Pancreas (tissue), 10 donors: ENCODE measurements around the gene TP53BP2. TPM values are rescaled to one million over a fixed set of nuclear protein-coding genes. Genes with fewer than 3 reads are reported as not detected.
A peak's percentile ranks its signal among the peaks of the same experiment; 100 is the strongest.

Experiments used
- ATAC-seq, 4 donors: fragments of 200-7000 bp; cut with Tn5 transposase; one replicate each; pipeline versions ENCODE4 v1.8.0 to v1.9.1; 2020; ENCODE audit warnings: mild to moderate bottlenecking in 4 of 4, moderate library complexity in 4 of 4
- DNase-seq, 6 donors: peaks; one replicate each; pipeline ENCODE4 v3.0.0-alpha.2; 2020
- FAIRE-seq: peaks from 2 replicates; lab custom pipeline; 2012; peaks lifted over from hg19 to GRCh38; lab: Jason Lieb, UNC
- H3K27ac ChIP-seq, 4 donors: fragments of 200-600 bp; sonication (generic); 1 replicate in 3 of 4; 2 replicates in 1 of 4; pipeline versions ENCODE4 v1.5.0 to v1.8.0; 2020
- H3K27me3 ChIP-seq, 4 donors: fragments of 200-600 bp; one replicate each; pipeline ENCODE4 v1.8.0; 2021
- H3K36me3 ChIP-seq, 3 donors: fragments of 200-600 bp; sonication (generic) in 1 of 3; one replicate each; pipeline versions ENCODE4 v1.5.0 to v1.8.0; 2020 to 2021
- H3K4me1 ChIP-seq, 3 donors: fragments of 200-600 bp; one replicate each; pipeline ENCODE4 v1.8.0; 2021
- H3K4me3 ChIP-seq, 4 donors: fragments of 200-600 bp; sonication (generic) in 2 of 4; one replicate each; pipeline versions ENCODE4 v1.5.0 to v1.8.0; 2020 to 2021
- H3K9me3 ChIP-seq, 4 donors: fragments of 200-600 bp; one replicate each; pipeline ENCODE4 v1.8.0; 2021
- WGBS, 2 donors: extraction: QIAGEN DNeasy Blood & Tissue Kit; methylation state at CpG; one replicate each; pipeline ENCODE4 v1.1.7; 2013; 5-methylcytosine and 5-hydroxymethylcytosine counted together
- intact Hi-C, 3 donors: fragments of 100-400 bp; cut with DNase I; formaldehyde crosslinking; loops; one replicate each; pipeline versions ENCODE4 v1.11.1 to v1.14.2; 2022
- polyA plus RNA-seq, 2 donors: library from polyadenylated mRNA; stranded (reverse); fragments of 200-250 nt; gene quantifications; one replicate each; pipeline ENCODE4 v1.2.3, GENCODE V29; 2013
- total RNA-seq, 6 donors: library from RNA; stranded (reverse); fragmentation: NEBNext Ultra II Directional in 4 of 6; extraction: Animal tissue kit (Norgen Biotek cat#: 25700) in 4 of 6; gene quantifications; one replicate each; pipeline versions ENCODE4 v1.2.1 to v1.2.4, GENCODE V29; 2021 to 2023
- TF ChIP-seq, protein P1 (sequence below), 4 donors: fragments of 200-600 bp; sonication (generic) in 3 of 4; IDR thresholded peaks; one replicate each; pipeline versions ENCODE4 v1.5.0 to v1.8.0; 2021; ENCODE audit warnings: antibody characterized with exemption in 4 of 4
- donor health status: healthy with polysubstance abuse.
- donor health status: DM: no; HTN: no; CAD: no; lungs with moderate emphysema.
- donor health status: DM: no; HTN: no; CAD: no.
- donor health status: control.
- donor health status: control.
- donor health status: Bipolar disorder and iron deficiency.
- donor health status: DM: yes; HTN: yes; CAD: no.
- donor health status: DM: no; HTN: no; CAD: no.
- donor health status: DM: no; HTN: no; CAD: no.
- donor health status: DM: yes; HTN: yes; CAD: no.

The TP53BP2 gene
- total and polyA plus RNA-seq, 8 donors, result 5.5 to 31.7 (median 14.1) TPM

DNA sequence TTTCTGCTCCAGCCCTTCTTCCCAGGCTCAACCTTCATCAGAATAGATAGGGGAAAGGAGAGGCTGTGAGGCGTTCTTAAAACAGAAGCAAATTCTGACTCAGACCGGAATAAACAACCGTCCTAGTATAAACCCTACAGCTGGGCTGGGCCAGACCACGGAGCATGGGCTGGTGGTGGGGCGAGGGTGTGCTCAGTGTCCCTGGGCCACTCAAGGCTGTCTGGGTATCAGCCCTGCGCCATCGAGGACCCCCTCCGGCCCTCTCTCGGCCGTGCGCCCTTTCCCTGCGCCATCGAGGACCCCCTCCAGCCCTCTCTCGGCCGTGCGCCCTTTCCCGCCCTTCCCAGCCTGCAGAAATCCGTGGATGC, 97.4 kb downstream of the TP53BP2 start:
- WGBS, 2 donors, result 56 to 59% methylated on average over 18 of the region's 18 CpGs
- Histone ChIP-seq H3K36me3 (peaks cover 0 to 45% (median 13%) of the 10 kb centered on the region in 3 donors), H3K4me1 (peaks cover 0 to 7% (median 0%) of the 10 kb centered on the region in 3 donors), H3K9me3 (no peaks in the 10 kb centered on the region), H3K27ac (peak overlapping the region in 3 of 4 donors; percentile 13 to 55 (median 28)), H3K4me3 (peak overlapping the region in 1 of 4 donors; percentile 33), H3K27me3 (no peaks in the 10 kb centered on the region)
- intact Hi-C loops, result loop anchor here in 1 of 3 donors (5.0 kb wide), 1 partner anchor 51 kb away; no protein-coding TSS in a partner anchor
- TF ChIP-seq, protein P1, sequence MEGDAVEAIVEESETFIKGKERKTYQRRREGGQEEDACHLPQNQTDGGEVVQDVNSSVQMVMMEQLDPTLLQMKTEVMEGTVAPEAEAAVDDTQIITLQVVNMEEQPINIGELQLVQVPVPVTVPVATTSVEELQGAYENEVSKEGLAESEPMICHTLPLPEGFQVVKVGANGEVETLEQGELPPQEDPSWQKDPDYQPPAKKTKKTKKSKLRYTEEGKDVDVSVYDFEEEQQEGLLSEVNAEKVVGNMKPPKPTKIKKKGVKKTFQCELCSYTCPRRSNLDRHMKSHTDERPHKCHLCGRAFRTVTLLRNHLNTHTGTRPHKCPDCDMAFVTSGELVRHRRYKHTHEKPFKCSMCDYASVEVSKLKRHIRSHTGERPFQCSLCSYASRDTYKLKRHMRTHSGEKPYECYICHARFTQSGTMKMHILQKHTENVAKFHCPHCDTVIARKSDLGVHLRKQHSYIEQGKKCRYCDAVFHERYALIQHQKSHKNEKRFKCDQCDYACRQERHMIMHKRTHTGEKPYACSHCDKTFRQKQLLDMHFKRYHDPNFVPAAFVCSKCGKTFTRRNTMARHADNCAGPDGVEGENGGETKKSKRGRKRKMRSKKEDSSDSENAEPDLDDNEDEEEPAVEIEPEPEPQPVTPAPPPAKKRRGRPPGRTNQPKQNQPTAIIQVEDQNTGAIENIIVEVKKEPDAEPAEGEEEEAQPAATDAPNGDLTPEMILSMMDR (IDR thresholded peaks at IDR 0.05), result no peak
- DNase-seq (peak in 1 of 6 donors; percentile 19), ATAC-seq (peak; percentile 42 to 61 (median 54)), FAIRE-seq (no peak)

- Histone ChIP-seq H3K4me3 (no peak overlapping the region), H3K4me1 (peaks cover 0 to 7% (median 0%) of the 10 kb centered on the region in 3 donors), H3K9me3 (no peaks in the 10 kb centered on the region), H3K27ac (peak overlapping the region in 3 of 4 donors; percentile 13 to 55 (median 28)), H3K36me3 (peaks cover 0 to 40% (median 10%) of the 10 kb centered on the region in 3 donors), H3K27me3 (no peaks in the 10 kb centered on the region)
- peak; percentile 52 to 62 (median 57) for ATAC-seq
- intact Hi-C loops, result loop anchor here in 1 of 3 donors (5.0 kb wide), 1 partner anchor 51 kb away; no protein-coding TSS in a partner anchor
- FAIRE-seq, result no peak
- TF ChIP-seq, protein P1 (IDR thresholded peaks at IDR 0.05), result no peak
- DNase-seq, result peak in 4 of 6 donors; percentile 40 to 76 (median 62)
- 13 to 17% methylated on average over 4 of the region's 4 CpGs for WGBS, 2 donors
Measured at GRCh38 chr1:223747838-223748335, 97.9 kb downstream of the TP53BP2 start.

GRCh38 chr1:223745731-223746130, 100.0 kb downstream of the TP53BP2 start:
- intact Hi-C loops, result loop anchor here in 1 of 3 donors (5.0 kb wide), 1 partner anchor 48 kb away; no protein-coding TSS in a partner anchor
- Histone ChIP-seq H3K27ac (no peak overlapping the region), H3K27me3 (no peaks in the 10 kb centered on the region), H3K4me1 (peaks cover 0 to 7% (median 2%) of the 10 kb centered on the region in 3 donors), H3K9me3 (no peaks in the 10 kb centered on the region), H3K4me3 (no peak overlapping the region), H3K36me3 (peaks cover 0 to 18% (median 0%) of the 10 kb centered on the region in 3 donors)
- DNase-seq, result no peak
- 90 to 95% methylated on average over 4 of the region's 4 CpGs for whole genome bisulfite sequencing, 2 donors
- no peak for FAIRE-seq
- ATAC-seq, result no peak
- TF ChIP-seq, protein P1 (IDR thresholded peaks at IDR 0.05), result no peak

DNA sequence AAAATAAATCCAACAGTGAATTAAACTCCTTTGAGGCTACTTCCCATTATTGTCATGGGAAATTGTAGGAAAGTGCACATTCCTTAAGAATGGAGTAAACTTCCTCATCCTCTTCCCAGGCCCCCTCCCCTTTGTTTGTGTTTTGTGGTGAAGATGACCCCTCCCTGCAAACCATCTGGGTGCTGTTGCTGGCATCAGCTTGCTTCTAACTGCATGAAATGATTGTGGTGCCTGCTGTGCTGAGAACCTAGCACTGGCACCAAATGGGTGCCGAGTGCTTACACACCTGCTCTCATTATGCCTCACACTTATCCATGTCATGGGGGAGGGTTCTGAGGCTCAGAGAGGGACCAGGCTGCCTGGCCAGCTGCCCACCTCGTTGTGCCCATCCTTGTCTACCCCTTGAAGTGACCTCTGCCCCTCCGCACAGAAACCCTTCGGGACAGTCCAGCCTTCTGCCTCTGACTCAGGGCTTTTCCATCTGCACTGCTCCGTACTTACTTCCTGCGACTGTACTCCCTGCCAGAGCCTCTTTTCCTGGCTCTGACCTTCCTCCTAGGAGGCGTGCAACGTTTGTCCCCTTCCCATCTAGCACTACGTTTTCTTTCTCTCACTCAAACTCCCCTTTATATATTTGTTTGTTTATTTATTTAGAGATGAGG, 102.8 kb downstream of the TP53BP2 start:
- H3K4me1 ChIP-seq, result peaks cover 3 to 17% (median 6%) of the 10 kb centered on the region in 3 donors
- DNase-seq, result no peak
- 75 to 79% methylated on average over 9 of the region's 9 CpGs for WGBS, 2 donors

More for the DNA sequence above, 102.8 kb downstream of the TP53BP2 start:
- TF ChIP-seq, protein P1 (IDR thresholded peaks at IDR 0.05), result no peak
- Histone ChIP-seq H3K27me3 (no peaks in the 10 kb centered on the region), H3K9me3 (no peaks in the 10 kb centered on the region), H3K36me3 (peaks cover 0 to 12% (median 0%) of the 10 kb centered on the region in 3 donors), H3K4me3 (no peak overlapping the region), H3K27ac (no peak overlapping the region)
- no peak for ATAC-seq
- no peak for FAIRE-seq
- intact Hi-C loops, result no loop called here
